ENCODE results near the gene TRIM44. TPM values are rescaled to one million over a fixed set of nuclear protein-coding genes. Genes with fewer than 3 reads are reported as not detected.

The TRIM44 gene
- total and polyA plus RNA-seq, 2 donors (not counting 3 experiments of a cell fraction or from before 2014, with no cell fraction given): 31.7 to 72.0 TPM

GRCh38 chr11:35614939-35615569, 47.5 kb upstream of the TRIM44 start:
- FAIRE-seq: no peak
- Histone ChIP-seq H3K27ac (ENCODE audit: insufficient read depth, low read depth, low read length) (no peak overlapping the region), H3K27me3 (ENCODE audit: control insufficient read depth in 2 of 2, insufficient read depth in 2 of 2, low read length in 2 of 2) (peaks cover 11 to 38% of the 10 kb centered on the region in 2 experiments), H3K9me1 (replicated peaks; ENCODE audit: control insufficient read depth, extremely low read depth, insufficient read depth, low read length) (no peaks in the 10 kb centered on the region), H3K9ac (replicated peaks; ENCODE audit: extremely low read depth, insufficient read depth, low read length) (no peak overlapping the region), H3K4me1 (ENCODE audit: control insufficient read depth, extremely low read depth, insufficient read depth, low read length) (peaks cover 8% of the 10 kb centered on the region), H4K20me1 (replicated peaks; ENCODE audit: control insufficient read depth, extremely low read depth, insufficient read depth, low read length) (no peaks in the 10 kb centered on the region), H3K4me2 (ENCODE audit: insufficient read depth, low read length) (no peak overlapping the region), H3K9me3 (replicated peaks; ENCODE audit: control insufficient read depth, insufficient read depth, low read length) (no peaks in the 10 kb centered on the region), H3K4me3 (replicated peaks in 1 of 3; ENCODE audit: insufficient read depth in 1 of 3, low read depth in 1 of 3, low read length in 3 of 3) (no peak overlapping the region), H2AFZ (ENCODE audit: low read depth, low read length) (no peak overlapping the region), H3K36me3 (ENCODE audit: control insufficient read depth in 2 of 2, extremely low read depth in 1 of 2, insufficient read depth in 2 of 2, low read length in 2 of 2) (no peaks in the 10 kb centered on the region), H3K79me2 (ENCODE audit: control insufficient read depth, insufficient read depth, low read length) (peaks cover 9% of the 10 kb centered on the region)
- CTCF ChIA-PET: interaction anchor here (0.9 to 5.9 kb wide), 16 partner anchors 47 to 878 kb away, joined by 3 to 69 read pairs (median 5); partner anchors contain the start of gene TRIM44
- intact Hi-C loops (cut with micrococcal nuclease): loop anchor here (5.0 kb wide), 3 partner anchors 97 to 862 kb away; no protein-coding TSS in a partner anchor
- POLR2A ChIA-PET: no interaction called here
- no peak for DNase-seq (ENCODE audit: low read depth, low spot score)
- BruUV-seq (replicated peaks): no TSS peak
- TF ChIP-seq MYC (IDR thresholded peaks at IDR 0.05; ENCODE audit: low read depth, low read length) (no peak), EZH2 (IDR thresholded peaks at IDR 0.05; ENCODE audit: borderline replicate concordance, low read depth, low read length, severe bottlenecking) (no peak), CTCF (IDR thresholded peaks at IDR 0.05; ENCODE audit: extremely low read depth in 1 of 2, insufficient read depth in 1 of 2, low read depth in 1 of 2, low read length in 2 of 2) (no peak), POLR2AphosphoS5 (IDR thresholded peaks at IDR 0.05; ENCODE audit: insufficient read depth, low read depth, low read length) (no peak), POLR2A (IDR thresholded peaks at IDR 0.05; ENCODE audit: low read depth, low read length) (no peak), FOS (IDR thresholded peaks at IDR 0.05; ENCODE audit: borderline replicate concordance, insufficient read depth, low read length) (no peak), GATA2 (IDR thresholded peaks at IDR 0.05; ENCODE audit: insufficient read depth, insufficient read length, low read depth, low read length) (no peak)
- dilution Hi-C loops (cut with MboI; ENCODE audit: extremely low pct_ligation_motif_present, low sequenced_read_pairs): loop anchor here (25.0 kb wide), 1 partner anchor 647 kb away; no protein-coding TSS in a partner anchor
